Natural killer cell (primary cell): ENCODE results near the gene FRMD4A. TPM values are rescaled to one million over a fixed set of nuclear protein-coding genes. Genes with fewer than 3 reads are reported as not detected.

Source experiments
- ATAC-seq, 3 donors: fragments of 150-1000 bp in 2 of 3; fragments of 200-7000 bp in 1 of 3; cut with Tn5 transposase; 1 replicate in 1 of 3; 2 replicates in 2 of 3; pipeline ENCODE4 v1.10.0; 2021; ENCODE audit warnings: mild to moderate bottlenecking in 2 of 3, moderate library complexity in 2 of 3
- DNase-seq, 2 donors: peaks; one replicate each; pipeline versions ENCODE4 v3.0.0 to v3.0.0-alpha.2; 2013 to 2021; ENCODE audit warnings: mixed read lengths in 1 of 2
- H3K27ac ChIP-seq: one replicate; pipeline ENCODE4 v1.5.1; 2013; ENCODE audit warnings: mild to moderate bottlenecking, low read length
- H3K27me3 ChIP-seq: one replicate; pipeline ENCODE4 v1.6.1; 2013; ENCODE audit warnings: low read length; ENCODE audit not compliant: control insufficient read depth, insufficient read depth
- H3K36me3 ChIP-seq: one replicate; pipeline ENCODE4 v1.6.1; 2013; ENCODE audit warnings: low read length; ENCODE audit not compliant: control insufficient read depth, insufficient read depth
- H3K4me1 ChIP-seq: one replicate; pipeline ENCODE4 v1.6.1; 2013; ENCODE audit warnings: low read length; ENCODE audit not compliant: control insufficient read depth, insufficient read depth
- H3K4me3 ChIP-seq: one replicate; pipeline ENCODE4 v1.5.1; 2013; ENCODE audit warnings: low read length
- H3K9me3 ChIP-seq: one replicate; pipeline ENCODE4 v1.6.1; 2013; ENCODE audit warnings: low read length; ENCODE audit not compliant: control insufficient read depth, insufficient read depth
- H3K27ac Mint-ChIP-seq, 2 donors: one replicate each; pipeline ENCODE4 v1.8.0; 2022; ENCODE audit warnings: mild to moderate bottlenecking in 2 of 2, mixed read lengths in 2 of 2, moderate library complexity in 1 of 2
- H3K27me3 Mint-ChIP-seq, 2 donors: one replicate each; pipeline ENCODE4 v1.8.0; 2022; ENCODE audit warnings: low read depth in 2 of 2, mixed read lengths in 2 of 2
- H3K36me3 Mint-ChIP-seq: one replicate; pipeline ENCODE4 v1.8.0; 2022; ENCODE audit warnings: mixed read lengths
- H3K4me1 Mint-ChIP-seq, 2 donors: one replicate each; pipeline ENCODE4 v1.8.0; 2022; ENCODE audit warnings: mixed read lengths in 2 of 2
- H3K4me3 Mint-ChIP-seq: one replicate; pipeline ENCODE4 v1.8.0; 2022; ENCODE audit warnings: mild to moderate bottlenecking, moderate library complexity, mixed read lengths
- H3K9me3 Mint-ChIP-seq, 2 donors: one replicate each; pipeline ENCODE4 v1.8.0; 2022; ENCODE audit warnings: mixed read lengths in 2 of 2
- CTCF ChIP-seq: fragments of 200-600 bp; IDR thresholded peaks from one replicate; pipeline ENCODE4 v1.8.0; 2022; ENCODE audit warnings: antibody characterized with exemption
- WGBS: methylation state at CpG from one replicate; pipeline ENCODE4 v1.1.7; 2013; ENCODE audit warnings: missing lambda C conversion rate; ENCODE audit not compliant: insufficient coverage; 5-methylcytosine and 5-hydroxymethylcytosine counted together
- intact Hi-C: fragments of 100-400 bp; cut with micrococcal nuclease; formaldehyde crosslinking; loops from one replicate; pipeline ENCODE4 v1.14.2; 2022
- total RNA-seq, 4 donors: library from RNA; stranded (reverse); fragments of 120-200 nt in 1 of 4; gene quantifications; one replicate each; pipeline versions ENCODE4 v1.2.3 to v1.2.4, GENCODE V29; 2013 to 2022

Gene FRMD4A
- total RNA-seq, 3 donors from 2014 or later (not counting 1 experiment from before 2014, with no cell fraction given), result 0.36 to 0.38 TPM; not detected in 1

GRCh38 chr10:14302035-14302434, 28.7 kb downstream of the FRMD4A start:
- Mint-ChIP-seq H3K9me3 (no peaks in the 10 kb centered on the region), H3K27ac (no peak overlapping the region), H3K4me3 (no peak overlapping the region), H3K27me3 (peaks cover 21 to 34% of the 10 kb centered on the region in 2 donors), H3K4me1 (no peaks in the 10 kb centered on the region), H3K36me3 (no peaks in the 10 kb centered on the region)
- no peaks in the 10 kb centered on the region for H3K36me3 ChIP-seq
- no peaks in the 10 kb centered on the region for H3K9me3 ChIP-seq
- H3K27ac ChIP-seq, result no peak overlapping the region
- WGBS, result 100% methylated on average over 1 of the region's 2 CpGs
- no peaks in the 10 kb centered on the region for H3K4me1 ChIP-seq
- no peak overlapping the region for H3K4me3 ChIP-seq
- intact Hi-C loops, result no loop called here
- DNase-seq, result no peak
- no peak for ATAC-seq
- TF ChIP-seq CTCF, result no peak
- H3K27me3 ChIP-seq, result no peaks in the 10 kb centered on the region

GRCh38 chr10:14299556-14299955, 31.2 kb downstream of the FRMD4A start:
- no peaks in the 10 kb centered on the region for H3K9me3 Mint-ChIP-seq
- H3K4me1 ChIP-seq, result no peaks in the 10 kb centered on the region
- DNase-seq, result no peak
- H3K4me3 ChIP-seq, result no peak overlapping the region
- TF ChIP-seq CTCF, result no peak
- no peak overlapping the region for H3K4me3 Mint-ChIP-seq
- H3K27me3 ChIP-seq, result no peaks in the 10 kb centered on the region
- H3K36me3 Mint-ChIP-seq, result no peaks in the 10 kb centered on the region
- no peaks in the 10 kb centered on the region for H3K4me1 Mint-ChIP-seq
- H3K36me3 ChIP-seq, result no peaks in the 10 kb centered on the region
- peaks cover 17 to 19% of the 10 kb centered on the region in 2 donors for H3K27me3 Mint-ChIP-seq
- H3K27ac Mint-ChIP-seq, result no peak overlapping the region
- no peak for ATAC-seq
- no peaks in the 10 kb centered on the region for H3K9me3 ChIP-seq
- WGBS, result 87% methylated on average over 3 of the region's 3 CpGs
- no peak overlapping the region for H3K27ac ChIP-seq
- intact Hi-C loops, result no loop called here

- H3K4me3 ChIP-seq, result no peak overlapping the region
- DNase-seq (no peak), ATAC-seq (no peak)
- intact Hi-C loops, result no loop called here
- Mint-ChIP-seq H3K27me3 (peaks cover 13 to 14% of the 10 kb centered on the region in 2 donors), H3K4me1 (no peaks in the 10 kb centered on the region), H3K27ac (no peak overlapping the region), H3K36me3 (peaks cover 9% of the 10 kb centered on the region), H3K9me3 (peaks cover 0 to 7% of the 10 kb centered on the region in 2 donors), H3K4me3 (no peak overlapping the region)
- no peaks in the 10 kb centered on the region for H3K4me1 ChIP-seq
- no peaks in the 10 kb centered on the region for H3K36me3 ChIP-seq
- WGBS, result 81% methylated on average over 7 of the region's 9 CpGs
- H3K27me3 ChIP-seq, result no peaks in the 10 kb centered on the region
- no peak overlapping the region for H3K27ac ChIP-seq
- TF ChIP-seq CTCF, result no peak
- H3K9me3 ChIP-seq, result no peaks in the 10 kb centered on the region
These were observed 34.5 kb downstream of the FRMD4A start for GRCh38 chr10:14296065-14296709.
